Esophagus squamous epithelium (tissue), 5 donors: ENCODE data around the gene SPSB1. TPM values are rescaled to one million over a fixed set of nuclear protein-coding genes. Genes with fewer than 3 reads are reported as not detected.

ENCODE experiments used
- DNase-seq: peaks from one replicate; lab custom pipeline; 2025; lab: John Stamatoyannopoulos, UW
- H3K27ac ChIP-seq, 4 donors: fragments of 200-600 bp; sonication (generic); one replicate each; pipeline ENCODE4 v1.5.1; 2016 to 2019; ENCODE audit warnings: mild to moderate bottlenecking in 1 of 4
- H3K27me3 ChIP-seq, 4 donors: fragments of 200-600 bp; sonication (generic); 1 replicate in 3 of 4; 2 replicates in 1 of 4; pipeline versions ENCODE4 v1.5.1 to v1.6.0; 2017 to 2021; ENCODE audit warnings: antibody characterized with exemption in 1 of 4
- H3K36me3 ChIP-seq, 3 donors: fragments of 200-600 bp; sonication (generic); one replicate each; pipeline ENCODE4 v1.5.1; 2016 to 2019
- H3K4me1 ChIP-seq, 3 donors: fragments of 200-600 bp; sonication (generic); one replicate each; pipeline ENCODE4 v1.5.1; 2017 to 2019
- H3K4me3 ChIP-seq, 4 donors: fragments of 200-600 bp; sonication (generic); 1 replicate in 3 of 4; 2 replicates in 1 of 4; pipeline ENCODE4 v1.5.1; 2016 to 2019; ENCODE audit warnings: mild to moderate bottlenecking in 2 of 4, moderate library complexity in 1 of 4
- H3K9me3 ChIP-seq, 3 donors: fragments of 200-600 bp; sonication (generic); one replicate each; pipeline ENCODE4 v1.5.1; 2016 to 2019
- POLR2A ChIP-seq, 4 donors: fragments of 450-650 bp; IDR thresholded peaks; one replicate each; pipeline ENCODE4 v1.6.1; 2017; ENCODE audit warnings: antibody characterized with exemption in 4 of 4, mild to moderate bottlenecking in 4 of 4, moderate library complexity in 3 of 4
- WGBS, 2 donors: methylation state at CpG; one replicate each; pipeline ENCODE4 v1.1.5; 2018; 5-methylcytosine and 5-hydroxymethylcytosine counted together
- intact Hi-C: fragments of 100-400 bp; cut with DNase I; formaldehyde crosslinking; loops from one replicate; pipeline ENCODE4 v1.15.0; 2022
- total RNA-seq, 4 donors: library from RNA; depleted of rRNA; stranded (reverse); fragments of >200 nt; gene quantifications; one replicate each; pipeline ENCODE4 v1.1.0, GENCODE V29; 2016
- TF ChIP-seq, protein P1 (sequence below), 6 experiments: fragments of 450-650 bp in 4 of 6; fragments of 200-600 bp in 2 of 6; sonication (generic) in 2 of 6; IDR thresholded peaks; one replicate each; pipeline ENCODE4 v1.5.1; 2016 to 2019; ENCODE audit warnings: antibody characterized with exemption in 6 of 6, mild to moderate bottlenecking in 4 of 6, moderate library complexity in 4 of 6
- donor health status: DM: yes; HTN: yes; CAD: no.

The SPSB1 gene
- total RNA-seq, 4 donors from 2014 or later, result 15.2 to 35.5 (median 25.2) TPM

DNA sequence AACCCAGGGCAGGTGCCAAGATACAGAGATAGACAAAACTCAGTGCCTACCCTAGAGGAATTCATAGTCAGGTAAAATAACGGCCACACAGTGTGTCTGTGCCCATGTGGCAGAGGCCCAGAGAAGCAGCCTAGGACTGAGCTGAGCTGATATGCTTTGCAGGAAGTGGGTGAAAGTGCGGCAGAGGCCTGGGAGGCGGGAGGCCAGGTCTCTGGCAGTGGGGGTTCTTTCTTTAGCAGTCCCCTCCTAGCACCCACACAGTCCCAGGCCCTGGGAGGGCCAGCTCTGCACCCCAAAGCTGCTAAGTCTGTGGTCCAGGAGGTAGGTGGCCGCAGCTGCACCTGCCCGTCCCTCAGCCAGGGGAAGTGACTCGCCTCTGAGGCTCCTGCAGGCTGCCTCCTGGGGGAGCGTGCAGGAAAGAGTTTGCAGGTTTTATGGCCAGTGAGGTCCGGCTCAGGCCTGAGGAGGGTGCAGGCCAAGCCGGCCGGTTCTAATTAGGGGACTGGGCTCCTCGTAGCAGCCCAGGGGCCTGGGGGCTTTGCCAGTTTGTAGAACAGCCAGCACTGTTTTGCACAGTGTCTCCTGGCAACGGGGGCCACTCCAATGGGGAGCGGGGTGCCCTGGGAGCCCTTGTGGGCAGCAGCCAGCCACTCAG lies 107.9 kb downstream of the SPSB1 start:
- Histone ChIP-seq H3K36me3 (no peaks in the 10 kb centered on the region), H3K9me3 (no peaks in the 10 kb centered on the region), H3K27ac (peak overlapping the region in 2 of 4 donors; percentile 13 to 37), H3K27me3 (no peaks in the 10 kb centered on the region), H3K4me3 (no peak overlapping the region), H3K4me1 (peaks cover 31 to 65% (median 37%) of the 10 kb centered on the region in 3 donors)
- TF ChIP-seq, protein P1, sequence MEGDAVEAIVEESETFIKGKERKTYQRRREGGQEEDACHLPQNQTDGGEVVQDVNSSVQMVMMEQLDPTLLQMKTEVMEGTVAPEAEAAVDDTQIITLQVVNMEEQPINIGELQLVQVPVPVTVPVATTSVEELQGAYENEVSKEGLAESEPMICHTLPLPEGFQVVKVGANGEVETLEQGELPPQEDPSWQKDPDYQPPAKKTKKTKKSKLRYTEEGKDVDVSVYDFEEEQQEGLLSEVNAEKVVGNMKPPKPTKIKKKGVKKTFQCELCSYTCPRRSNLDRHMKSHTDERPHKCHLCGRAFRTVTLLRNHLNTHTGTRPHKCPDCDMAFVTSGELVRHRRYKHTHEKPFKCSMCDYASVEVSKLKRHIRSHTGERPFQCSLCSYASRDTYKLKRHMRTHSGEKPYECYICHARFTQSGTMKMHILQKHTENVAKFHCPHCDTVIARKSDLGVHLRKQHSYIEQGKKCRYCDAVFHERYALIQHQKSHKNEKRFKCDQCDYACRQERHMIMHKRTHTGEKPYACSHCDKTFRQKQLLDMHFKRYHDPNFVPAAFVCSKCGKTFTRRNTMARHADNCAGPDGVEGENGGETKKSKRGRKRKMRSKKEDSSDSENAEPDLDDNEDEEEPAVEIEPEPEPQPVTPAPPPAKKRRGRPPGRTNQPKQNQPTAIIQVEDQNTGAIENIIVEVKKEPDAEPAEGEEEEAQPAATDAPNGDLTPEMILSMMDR (IDR thresholded peaks at IDR 0.05), result peak in 1 of 6 experiments; percentile 5
- no peak for TF ChIP-seq POLR2A (IDR thresholded peaks at IDR 0.05)
- WGBS, 2 donors, result 90% methylated on average over 2 to 4 of the region's 13 CpGs
- intact Hi-C loops, result no loop called here
- no peak for DNase-seq

GRCh38 chr1:9401080-9401453 lies 108.4 kb downstream of the SPSB1 start:
- TF ChIP-seq, protein P1 (IDR thresholded peaks at IDR 0.05), result no peak
- no peak for TF ChIP-seq POLR2A (IDR thresholded peaks at IDR 0.05)
- H3K4me3 ChIP-seq, result no peak overlapping the region
- intact Hi-C loops, result no loop called here
- H3K4me1 ChIP-seq, result peaks cover 31 to 70% (median 38%) of the 10 kb centered on the region in 3 donors
- no peaks in the 10 kb centered on the region for H3K36me3 ChIP-seq
- H3K9me3 ChIP-seq, result no peaks in the 10 kb centered on the region
- H3K27me3 ChIP-seq, result no peaks in the 10 kb centered on the region
- H3K27ac ChIP-seq, result no peak overlapping the region
- 85 to 88% methylated on average over 9 to 13 of the region's 15 CpGs for WGBS, 2 donors
- DNase-seq, result no peak

- TF ChIP-seq, protein P1 (IDR thresholded peaks at IDR 0.05), result no peak
- no peak for TF ChIP-seq POLR2A (IDR thresholded peaks at IDR 0.05)
- no peaks in the 10 kb centered on the region for H3K36me3 ChIP-seq
- no peaks in the 10 kb centered on the region for H3K9me3 ChIP-seq
- no peak overlapping the region for H3K4me3 ChIP-seq
- WGBS, 2 donors, result 71 to 80% methylated on average over 1 to 4 of the region's 7 CpGs
- H3K27me3 ChIP-seq, result no peaks in the 10 kb centered on the region
- DNase-seq, result no peak
- intact Hi-C loops, result no loop called here
- H3K27ac ChIP-seq, result peak overlapping the region in 2 of 4 donors; percentile 25 to 38
- H3K4me1 ChIP-seq, result peaks cover 30 to 74% (median 35%) of the 10 kb centered on the region in 3 donors
Observed at GRCh38 chr1:9402256-9402616, 109.5 kb downstream of the SPSB1 start.

DNA sequence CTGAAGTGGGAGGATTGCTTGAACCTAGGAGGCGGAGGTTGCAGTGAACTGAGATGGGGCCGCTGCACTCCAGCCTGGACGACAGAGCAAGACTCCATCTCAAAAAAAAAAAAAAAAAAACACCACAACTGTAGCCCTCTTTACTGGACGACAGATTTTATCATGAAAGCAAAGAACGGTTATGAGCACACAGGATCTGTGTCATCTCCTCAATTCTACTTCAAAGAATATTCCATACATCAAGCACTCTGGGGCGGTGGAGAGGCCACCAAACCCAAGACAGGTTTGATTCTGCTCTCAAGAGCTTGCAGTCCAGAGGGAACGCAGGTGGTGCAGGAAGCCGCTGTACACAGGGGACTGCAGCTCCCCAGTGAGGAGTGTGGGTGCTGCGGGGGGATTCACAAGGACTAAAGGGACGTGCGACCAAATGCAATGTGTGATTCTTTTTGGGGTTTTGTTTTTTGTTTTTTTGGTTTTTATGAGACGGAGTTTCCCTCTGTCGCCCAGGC lies 110.1 kb downstream of the SPSB1 start:
- intact Hi-C loops, result no loop called here

More for the DNA sequence above, 110.1 kb downstream of the SPSB1 start:
- no peak overlapping the region for H3K27ac ChIP-seq
- no peaks in the 10 kb centered on the region for H3K27me3 ChIP-seq
- 82 to 90% methylated on average over 13 of the region's 13 CpGs for WGBS, 2 donors
- peaks cover 25 to 69% (median 33%) of the 10 kb centered on the region in 3 donors for H3K4me1 ChIP-seq
- TF ChIP-seq, protein P1 (IDR thresholded peaks at IDR 0.05), result no peak
- TF ChIP-seq POLR2A (IDR thresholded peaks at IDR 0.05), result no peak
- no peak overlapping the region for H3K4me3 ChIP-seq
- no peak for DNase-seq
- no peaks in the 10 kb centered on the region for H3K9me3 ChIP-seq
- no peaks in the 10 kb centered on the region for H3K36me3 ChIP-seq
